H1 (cell line): ENCODE measurements around the gene GPR176. TPM values are rescaled to one million over a fixed set of nuclear protein-coding genes. Genes with fewer than 3 reads are reported as not detected.

Experiments used
- CTCF ChIA-PET: fragments of 300-600 bp; sonication (Branson Sonifier 250); formaldehyde crosslinking; loops from one replicate; lab custom pipeline; 2021; ENCODE audit not compliant: partially characterized antibody; lab: Charles Lee
- POLR2A ChIA-PET: fragments of 300-600 bp; sonication (Branson Sonifier 250); formaldehyde crosslinking; loops from one replicate; lab custom pipeline; 2021; ENCODE audit warnings: inconsistent platforms; ENCODE audit not compliant: partially characterized antibody; lab: Charles Lee
- DNase-seq, 2 experiments: peaks; one replicate each; pipeline versions ENCODE4 v3.0.0 to v3.0.0-alpha.2; 2010 to 2022; ENCODE audit warnings: low spot score in 2 of 2, low read depth in 1 of 2, mixed read lengths in 1 of 2
- FAIRE-seq: peaks from 2 replicates; lab custom pipeline; 2011; peaks lifted over from hg19 to GRCh38; lab: Jason Lieb, UNC
- H2AFZ ChIP-seq: 2 replicates; pipeline ENCODE4 v1.8.1; 2012; ENCODE audit warnings: low read length, inconsistent platforms
- H2AK5ac ChIP-seq: 2 replicates; pipeline ENCODE4 v1.6.1; 2013; ENCODE audit warnings: low read depth, low read length
- H2BK120ac ChIP-seq: replicated peaks from 2 replicates; pipeline ENCODE3; 2013; ENCODE audit warnings: low read depth, low read length, inconsistent platforms
- H2BK12ac ChIP-seq: 2 replicates; pipeline ENCODE4 v1.6.1; 2013; ENCODE audit warnings: low read depth, low read length
- H2BK15ac ChIP-seq: 2 replicates; pipeline ENCODE4 v1.6.1; 2013; ENCODE audit warnings: low read length
- H2BK20ac ChIP-seq: 2 replicates; pipeline ENCODE4 v1.6.1; 2013; ENCODE audit warnings: low read length
- H2BK5ac ChIP-seq: 2 replicates; pipeline ENCODE4 v1.6.1; 2013; ENCODE audit warnings: low read depth, low read length
- H3K14ac ChIP-seq: 2 replicates; pipeline ENCODE4 v1.6.1; 2013; ENCODE audit warnings: inconsistent platforms; ENCODE audit not compliant: insufficient read length
- H3K18ac ChIP-seq: 2 replicates; pipeline ENCODE4 v1.6.1; 2013; ENCODE audit warnings: low read length; ENCODE audit errors: extremely low read depth
- H3K23ac ChIP-seq: 2 replicates; pipeline ENCODE4 v1.6.1; 2013; ENCODE audit warnings: inconsistent platforms; ENCODE audit not compliant: insufficient read length
- H3K23me2 ChIP-seq: 2 replicates; pipeline ENCODE4 v1.6.1; 2013; ENCODE audit warnings: low read depth, low read length
- H3K27ac ChIP-seq: 2 replicates; pipeline ENCODE4 v1.6.1; 2011; ENCODE audit warnings: low read depth, low read length, inconsistent platforms
- H3K27me3 ChIP-seq, 4 experiments: replicated peaks in 1 of 4; 1 replicate in 1 of 4; 2 replicates in 3 of 4; pipeline versions ENCODE4 v1.6.1 to v1.8.1; 2011 to 2013; ENCODE audit warnings: low read length in 3 of 4, mild to moderate bottlenecking in 3 of 4, inconsistent platforms in 2 of 4, mixed read lengths in 2 of 4, moderate library complexity in 1 of 4; ENCODE audit not compliant: control insufficient read depth in 3 of 4, insufficient read depth in 3 of 4; ENCODE audit errors: extremely low read depth in 1 of 4
- H3K36me3 ChIP-seq, 4 experiments: 2 replicates each; pipeline versions ENCODE4 v1.6.1 to v1.8.1; 2011 to 2013; ENCODE audit warnings: mild to moderate bottlenecking in 4 of 4, low read length in 3 of 4, moderate library complexity in 2 of 4, control low read depth in 1 of 4, inconsistent platforms in 1 of 4; ENCODE audit not compliant: insufficient read depth in 4 of 4, control insufficient read depth in 2 of 4
- H3K4ac ChIP-seq: replicated peaks from 2 replicates; pipeline ENCODE3; 2013; ENCODE audit warnings: low read length, low read depth, mixed read lengths, inconsistent platforms; ENCODE audit not compliant: insufficient read length
- H3K4me1 ChIP-seq, 4 experiments: replicated peaks in 1 of 4; 1 replicate in 1 of 4; 2 replicates in 3 of 4; pipeline versions ENCODE4 v1.6.1 to v1.8.1; 2011 to 2013; ENCODE audit warnings: low read length in 3 of 4, inconsistent platforms in 2 of 4, mixed read lengths in 1 of 4; ENCODE audit not compliant: insufficient read depth in 4 of 4, control insufficient read depth in 3 of 4
- H3K4me2 ChIP-seq, 2 experiments: 2 replicates each; pipeline versions ENCODE4 v1.6.1 to v1.8.1; 2011 to 2013; ENCODE audit warnings: low read depth in 2 of 2, low read length in 2 of 2, control low read depth in 1 of 2, inconsistent platforms in 1 of 2, mild to moderate bottlenecking in 1 of 2; ENCODE audit not compliant: insufficient read depth in 1 of 2
- H3K4me3 ChIP-seq, 4 experiments: fragments of 200-600, 300-600 bp in 1 of 4; sonication (generic), shearing (Covaris generic), sonication (Bioruptor Twin) in 1 of 4; 2 replicates each; pipeline versions ENCODE4 v1.5.1 to v1.8.1; 2011 to 2016; ENCODE audit warnings: low read length in 4 of 4, low read depth in 3 of 4, control low read depth in 2 of 4, inconsistent platforms in 2 of 4, mild to moderate bottlenecking in 2 of 4, mixed read lengths in 1 of 4, moderate library complexity in 1 of 4; ENCODE audit not compliant: insufficient read depth in 2 of 4; ENCODE audit errors: extremely low read depth in 1 of 4
- H3K56ac ChIP-seq: replicated peaks from 2 replicates; pipeline ENCODE3; 2013; ENCODE audit warnings: low read depth, mild to moderate bottlenecking, mixed read lengths, low read length, inconsistent platforms; ENCODE audit not compliant: insufficient read length
- H3K79me1 ChIP-seq: 2 replicates; pipeline ENCODE4 v1.6.1; 2013; ENCODE audit warnings: low read depth, low read length, control low read depth
- H3K79me2 ChIP-seq, 2 experiments: 2 replicates each; pipeline versions ENCODE4 v1.6.1 to v1.8.1; 2012 to 2013; ENCODE audit warnings: low read length in 2 of 2, mild to moderate bottlenecking in 2 of 2, inconsistent platforms in 1 of 2; ENCODE audit not compliant: insufficient read depth in 2 of 2, control insufficient read depth in 1 of 2
- H3K9ac ChIP-seq, 4 experiments: replicated peaks in 1 of 4; 1 replicate in 1 of 4; 2 replicates in 3 of 4; pipeline versions ENCODE4 v1.6.1 to v1.8.1; 2011 to 2013; ENCODE audit warnings: low read depth in 3 of 4, low read length in 3 of 4, control low read depth in 2 of 4, mild to moderate bottlenecking in 2 of 4, moderate library complexity in 2 of 4, inconsistent platforms in 1 of 4; ENCODE audit errors: extremely low read depth in 1 of 4
- H3K9me3 ChIP-seq, 2 experiments: 2 replicates each; pipeline versions ENCODE4 v1.6.1 to v1.8.1; 2012 to 2013; ENCODE audit warnings: mild to moderate bottlenecking in 2 of 2, moderate library complexity in 2 of 2, control low read depth in 1 of 2, inconsistent platforms in 1 of 2, low read depth in 1 of 2, low read length in 1 of 2, mixed read lengths in 1 of 2; ENCODE audit not compliant: insufficient read depth in 2 of 2
- H4K20me1 ChIP-seq, 2 experiments: replicated peaks in 1 of 2; 2 replicates each; pipeline versions ENCODE3 to v1.8.1; 2011 to 2013; ENCODE audit warnings: inconsistent platforms in 2 of 2, low read length in 2 of 2, mild to moderate bottlenecking in 1 of 2; ENCODE audit not compliant: insufficient read depth in 2 of 2, control insufficient read depth in 1 of 2
- H4K5ac ChIP-seq: 2 replicates; pipeline ENCODE4 v1.6.1; 2013; ENCODE audit warnings: low read length, low read depth, mixed read lengths, inconsistent platforms; ENCODE audit not compliant: insufficient read length
- H4K8ac ChIP-seq: 2 replicates; pipeline ENCODE4 v1.8.0; 2013; ENCODE audit warnings: mild to moderate bottlenecking, moderate library complexity, low read length, inconsistent platforms; ENCODE audit not compliant: insufficient read depth; ENCODE audit errors: extremely low read depth
- H4K91ac ChIP-seq: replicated peaks from 2 replicates; pipeline ENCODE3; 2013; ENCODE audit warnings: low read length, mixed read lengths, inconsistent platforms; ENCODE audit not compliant: insufficient read length
- BRCA1 ChIP-seq: IDR thresholded peaks from 2 replicates; pipeline ENCODE4 v1.6.1; 2012; ENCODE audit warnings: low read depth, low read length, improper control_type of control experiment
- CHD1 ChIP-seq: IDR thresholded peaks from 2 replicates; pipeline ENCODE4 v1.6.1; 2012; ENCODE audit warnings: low read depth, low read length, improper control_type of control experiment
- EP300 ChIP-seq, 2 experiments: IDR thresholded peaks; 1 replicate in 1 of 2; 2 replicates in 1 of 2; pipeline ENCODE4 v1.6.1; 2011 to 2012; ENCODE audit warnings: low read depth in 2 of 2, low read length in 2 of 2, mild to moderate bottlenecking in 2 of 2, borderline replicate concordance in 1 of 2, inconsistent platforms in 1 of 2, moderate library complexity in 1 of 2
- EZH2 ChIP-seq: fragments of 200-600 bp; sonication (generic); IDR thresholded peaks from 2 replicates; pipeline ENCODE4 v1.7.1; 2012; ENCODE audit warnings: low read depth, mild to moderate bottlenecking, moderate library complexity, low read length, inconsistent platforms; ENCODE audit not compliant: severe bottlenecking
- PHF8 ChIP-seq: fragments of 200-600 bp; sonication (generic); conservative IDR thresholded peaks from 2 replicates; pipeline ENCODE4 v1.7.1; 2012; ENCODE audit warnings: low read depth, mild to moderate bottlenecking, inconsistent platforms, low read length, moderate library complexity
- RXRA ChIP-seq: IDR thresholded peaks from 2 replicates; pipeline ENCODE4 v1.6.1; 2011; ENCODE audit warnings: low read depth, mild to moderate bottlenecking, low read length, moderate library complexity; ENCODE audit not compliant: insufficient read depth
- SAP30 ChIP-seq: fragments of 300-600 bp; sonication (generic); IDR thresholded peaks from 2 replicates; pipeline ENCODE4 v1.7.1; 2012; ENCODE audit warnings: low read length, moderate library complexity, mild to moderate bottlenecking, inconsistent platforms; ENCODE audit not compliant: insufficient read depth, insufficient replicate concordance
- SIN3A ChIP-seq, 2 experiments: IDR thresholded peaks in 1 of 2; conservative IDR thresholded peaks in 1 of 2; 2 replicates each; pipeline ENCODE4 v1.6.1; 2011 to 2012; ENCODE audit warnings: low read length in 2 of 2, improper control_type of control experiment in 1 of 2, low read depth in 1 of 2, mild to moderate bottlenecking in 1 of 2
- SP2 ChIP-seq: IDR thresholded peaks from 2 replicates; pipeline ENCODE4 v1.6.1; 2012; ENCODE audit warnings: mild to moderate bottlenecking, low read length, inconsistent platforms
- USF2 ChIP-seq: IDR thresholded peaks from 2 replicates; pipeline ENCODE4 v1.6.1; 2011; ENCODE audit warnings: low read length, improper control_type of control experiment
- YY1 ChIP-seq: IDR thresholded peaks from 2 replicates; pipeline ENCODE4 v1.6.1; 2011; ENCODE audit warnings: low read depth, mild to moderate bottlenecking, low read length
- WGBS, 2 experiments: shearing (Covaris generic) in 1 of 2; methylation state at CpG; one replicate each; pipeline versions ENCODE4 v1.1.6 to v1.1.7; 2013 to 2015; ENCODE audit warnings: low lambda C conversion rate in 2 of 2, mixed read lengths in 2 of 2, inconsistent platforms in 1 of 2, low coverage in 1 of 2, missing lambda C conversion rate in 1 of 2; ENCODE audit not compliant: insufficient replicate concordance in 2 of 2, insufficient coverage in 1 of 2, insufficient read length in 1 of 2; ENCODE audit errors: extremely low coverage in 1 of 2, missing lambda C conversion rate in 1 of 2; 5-methylcytosine and 5-hydroxymethylcytosine counted together
- polyA plus RNA-seq, 7 experiments: library from polyadenylated mRNA; depleted of rRNA in 3 of 7; stranded (reverse) in 5 of 7; unstranded in 2 of 7; fragments of >200 nt in 5 of 7; fragments of 200-250 nt in 2 of 7; gene quantifications; 1 replicate in 5 of 7; 2 replicates in 1 of 7; 4 replicates in 1 of 7; pipeline versions ENCODE4 v1.2.1 to v1.2.3, GENCODE V29; 2011 to 2013; ENCODE audit warnings: missing spikeins in 2 of 7, mixed read lengths in 2 of 7
- total RNA-seq: library from RNA; stranded (reverse); fragmentation: NEBNext Ultra II Directional; extraction: Animal tissue kit (Norgen Biotek cat#: 25700); gene quantifications from 2 replicates; pipeline ENCODE4 v1.2.1, GENCODE V29; 2021

The GPR176 gene
- total and polyA plus RNA-seq, 2 of the 8 experiments (the other 6 are each of a cell fraction or from before 2014, with no cell fraction given), result 190 to 281 TPM

- POLR2A ChIA-PET, result interaction anchor here (0.6 to 1.0 kb wide), 3 partner anchors 99 to 146 kb away, joined by 3 to 6 read pairs (median 4); partner anchors contain the start of gene EIF2AK4
- H3K23me2 ChIP-seq, result peaks cover 7% of the 10 kb centered on the region
- no peak overlapping the region for H3K18ac ChIP-seq
- H4K91ac ChIP-seq, result no peak overlapping the region
- no peak overlapping the region for H2BK5ac ChIP-seq
- no peak overlapping the region for H2BK120ac ChIP-seq
- H2AFZ ChIP-seq, result no peak overlapping the region
- no peak overlapping the region for H3K56ac ChIP-seq
- peaks cover 0 to 17% of the 10 kb centered on the region in 2 experiments; a peak in 2 of 4 replicates for H3K79me2 ChIP-seq
- H4K5ac ChIP-seq, result no peak overlapping the region
- H3K14ac ChIP-seq, result no peak overlapping the region
- no peaks in the 10 kb centered on the region for H3K27me3 ChIP-seq
- H3K4me2 ChIP-seq, result no peak overlapping the region; a peak in 1 of 4 replicates
- H3K36me3 ChIP-seq, result no peaks in the 10 kb centered on the region
- DNase-seq (no peak), FAIRE-seq (no peak)
- peaks cover 2 to 29% (median 24%) of the 10 kb centered on the region in 4 experiments; a peak in 6 of 7 replicates for H3K4me1 ChIP-seq
- H3K9me3 ChIP-seq, result no peaks in the 10 kb centered on the region
- H3K27ac ChIP-seq, result no peak overlapping the region; the same call in 1 of the 2 replicates
- no peak overlapping the region for H2BK20ac ChIP-seq
- H4K20me1 ChIP-seq, result no peaks in the 10 kb centered on the region
- TF ChIP-seq PHF8 (no peak), SAP30 (no peak), BRCA1 (no peak), CHD1 (no peak), RXRA (no peak), EZH2 (no peak), USF2 (no peak), EP300 (IDR thresholded peaks at IDR 0.05; ENCODE audit: borderline replicate concordance in 1 of 2, low read depth in 2 of 2, low read length in 2 of 2) (no peak), YY1 (no peak), SIN3A (conservative IDR thresholded peaks at IDR 0.05 in 1 of 2, IDR thresholded peaks at IDR 0.05 in 1 of 2; ENCODE audit: low read depth in 1 of 2, low read length in 2 of 2) (no peak; a peak in 1 of 4 replicates), SP2 (no peak; the same call in 1 of the 2 replicates)
- H3K9ac ChIP-seq, result no peak overlapping the region
- no peak overlapping the region for H2BK12ac ChIP-seq
- no peak overlapping the region for H3K4me3 ChIP-seq
- H4K8ac ChIP-seq, result no peak overlapping the region
- CTCF ChIA-PET, result interaction anchor here (0.5 to 3.8 kb wide), 29 partner anchors 11 to 1864 kb away, joined by 3 to 33 read pairs (median 4); partner anchors contain the start of gene EIF2AK4
- H3K79me1 ChIP-seq, result no peaks in the 10 kb centered on the region
- no peak overlapping the region for H3K4ac ChIP-seq
- no peak overlapping the region for H2AK5ac ChIP-seq
- 6% methylated on average over 1 of the region's 1 CpG; no CpG with 5 or more reads in 1 of the 2 experiments for WGBS, 2 experiments
- no peak overlapping the region for H2BK15ac ChIP-seq
- no peak overlapping the region for H3K23ac ChIP-seq
These were observed 132.6 kb downstream of the GPR176 start for GRCh38 chr15:39787479-39787878.
